ENCODE results near the gene JPT2.

DNA sequence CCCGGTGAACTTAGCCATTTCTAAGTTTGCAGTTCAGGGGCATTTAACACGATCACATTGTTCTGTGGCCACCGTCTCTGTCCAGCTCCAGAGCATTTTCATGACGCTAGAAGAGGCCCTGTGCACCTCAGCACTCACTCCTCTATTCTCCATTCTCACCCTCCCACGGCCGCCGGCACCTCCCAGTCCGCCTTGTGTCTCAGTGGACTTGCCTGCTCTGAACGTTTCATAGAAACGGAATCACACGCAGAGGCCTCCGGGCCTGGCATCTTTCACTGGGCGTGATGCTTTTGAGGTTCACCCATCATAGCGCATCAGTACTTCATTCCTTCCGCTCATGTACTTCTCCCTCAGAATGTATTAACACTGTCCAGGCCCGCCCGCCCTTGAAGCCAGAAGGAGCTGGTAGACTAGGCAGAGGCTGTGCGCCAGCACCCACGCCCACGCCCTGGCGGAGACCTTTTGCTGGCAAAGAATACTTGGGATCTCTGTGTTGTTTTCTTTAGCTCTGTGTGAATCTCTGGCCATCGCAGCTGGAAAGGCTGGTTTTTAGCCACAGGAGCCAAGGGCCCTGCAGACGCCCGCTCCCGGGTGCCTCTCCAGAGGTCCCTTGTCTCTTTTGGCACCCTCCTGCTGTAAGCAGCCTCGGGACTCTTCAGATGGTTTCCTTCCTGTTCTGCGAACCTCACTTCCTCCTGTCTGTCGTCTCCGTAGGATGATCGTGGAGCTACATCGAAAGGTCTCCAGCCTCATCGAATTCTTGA lies 23.4 kb upstream of the JPT2 start:
- TF ChIP-seq POLR2AphosphoS5 (IDR thresholded peaks at IDR 0.05) = no peak
- TF ChIP-seq POLR2A (IDR thresholded peaks at IDR 0.05) = no peak
- TF ChIP-seq, protein P1, sequence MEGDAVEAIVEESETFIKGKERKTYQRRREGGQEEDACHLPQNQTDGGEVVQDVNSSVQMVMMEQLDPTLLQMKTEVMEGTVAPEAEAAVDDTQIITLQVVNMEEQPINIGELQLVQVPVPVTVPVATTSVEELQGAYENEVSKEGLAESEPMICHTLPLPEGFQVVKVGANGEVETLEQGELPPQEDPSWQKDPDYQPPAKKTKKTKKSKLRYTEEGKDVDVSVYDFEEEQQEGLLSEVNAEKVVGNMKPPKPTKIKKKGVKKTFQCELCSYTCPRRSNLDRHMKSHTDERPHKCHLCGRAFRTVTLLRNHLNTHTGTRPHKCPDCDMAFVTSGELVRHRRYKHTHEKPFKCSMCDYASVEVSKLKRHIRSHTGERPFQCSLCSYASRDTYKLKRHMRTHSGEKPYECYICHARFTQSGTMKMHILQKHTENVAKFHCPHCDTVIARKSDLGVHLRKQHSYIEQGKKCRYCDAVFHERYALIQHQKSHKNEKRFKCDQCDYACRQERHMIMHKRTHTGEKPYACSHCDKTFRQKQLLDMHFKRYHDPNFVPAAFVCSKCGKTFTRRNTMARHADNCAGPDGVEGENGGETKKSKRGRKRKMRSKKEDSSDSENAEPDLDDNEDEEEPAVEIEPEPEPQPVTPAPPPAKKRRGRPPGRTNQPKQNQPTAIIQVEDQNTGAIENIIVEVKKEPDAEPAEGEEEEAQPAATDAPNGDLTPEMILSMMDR (IDR thresholded peaks at IDR 0.05) = no peak
- TF ChIP-seq EP300 (IDR thresholded peaks at IDR 0.05) = no peak
